Measurements from ENCODE around the gene C19orf47.

C19orf47 gene

DNA sequence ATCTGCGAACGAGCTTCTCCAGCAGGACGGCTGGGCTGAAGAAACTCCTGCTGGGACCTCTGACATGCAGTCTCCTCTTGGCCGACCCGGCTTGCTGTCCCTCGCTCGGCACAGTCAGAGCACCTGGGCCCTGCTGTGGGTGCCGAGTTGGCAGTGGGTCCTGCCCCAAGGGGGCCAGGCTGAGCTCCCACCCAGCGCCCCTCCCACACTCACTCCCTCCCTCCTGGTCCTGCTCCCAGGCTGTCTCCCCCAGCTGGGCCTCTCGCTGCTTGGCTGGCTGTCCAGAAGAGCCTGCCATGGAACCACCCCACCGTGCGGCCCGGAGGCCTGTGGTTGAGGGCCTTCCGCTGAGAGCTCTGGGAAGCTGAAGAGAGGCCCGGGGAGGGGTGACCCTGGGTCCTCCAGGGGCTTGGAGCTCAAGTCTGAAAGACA is 69.1 kb downstream of the C19orf47 start:
- Mint-ChIP-seq H3K36me3 (ENCODE audit: low read depth) (peaks cover 5% of the 10 kb centered on the region), H3K4me3 (no peak overlapping the region), H3K27me3 (no peaks in the 10 kb centered on the region), H3K27ac (no peak overlapping the region), H3K9me3 (no peaks in the 10 kb centered on the region), H3K4me1 (ENCODE audit: low read depth) (peaks cover 85% of the 10 kb centered on the region)

DNA sequence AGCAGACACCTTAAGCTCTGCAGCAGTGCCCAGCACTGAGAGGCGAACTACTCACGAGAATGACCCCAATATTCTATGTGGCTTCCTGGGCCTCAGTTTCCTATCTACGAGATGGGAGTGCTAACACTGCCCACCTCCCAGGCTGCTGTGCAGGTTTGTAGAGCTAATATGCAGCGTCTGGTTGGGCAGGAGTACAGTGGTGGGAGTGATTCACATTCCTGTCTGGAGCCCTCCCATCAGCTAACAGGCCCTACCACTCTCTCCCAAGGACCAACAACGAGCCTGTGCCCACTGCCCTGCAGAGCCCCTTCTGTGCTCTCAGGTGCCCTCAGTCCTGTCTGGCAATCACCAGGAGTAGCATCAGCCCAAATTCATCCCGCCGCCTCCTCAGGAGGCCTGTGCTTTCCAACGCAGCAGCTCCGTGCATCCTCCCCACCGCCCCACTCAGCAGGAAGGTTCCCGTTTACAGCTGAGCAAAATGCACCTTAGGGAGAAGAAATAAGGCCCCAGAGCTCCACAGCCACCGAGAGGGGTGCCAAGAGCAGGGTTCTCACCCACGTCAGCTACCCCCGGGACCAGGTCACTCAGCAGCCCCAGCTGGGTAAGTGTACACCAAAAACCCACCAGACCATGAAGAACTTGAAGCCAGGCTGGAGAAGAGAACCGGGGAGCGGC is 69.7 kb downstream of the C19orf47 start:
- Mint-ChIP-seq H3K4me1 (ENCODE audit: low read depth) (peaks cover 86% of the 10 kb centered on the region), H3K9me3 (no peaks in the 10 kb centered on the region), H3K27ac (no peak overlapping the region), H3K4me3 (no peak overlapping the region), H3K36me3 (ENCODE audit: low read depth) (peaks cover 5% of the 10 kb centered on the region), H3K27me3 (no peaks in the 10 kb centered on the region)

DNA sequence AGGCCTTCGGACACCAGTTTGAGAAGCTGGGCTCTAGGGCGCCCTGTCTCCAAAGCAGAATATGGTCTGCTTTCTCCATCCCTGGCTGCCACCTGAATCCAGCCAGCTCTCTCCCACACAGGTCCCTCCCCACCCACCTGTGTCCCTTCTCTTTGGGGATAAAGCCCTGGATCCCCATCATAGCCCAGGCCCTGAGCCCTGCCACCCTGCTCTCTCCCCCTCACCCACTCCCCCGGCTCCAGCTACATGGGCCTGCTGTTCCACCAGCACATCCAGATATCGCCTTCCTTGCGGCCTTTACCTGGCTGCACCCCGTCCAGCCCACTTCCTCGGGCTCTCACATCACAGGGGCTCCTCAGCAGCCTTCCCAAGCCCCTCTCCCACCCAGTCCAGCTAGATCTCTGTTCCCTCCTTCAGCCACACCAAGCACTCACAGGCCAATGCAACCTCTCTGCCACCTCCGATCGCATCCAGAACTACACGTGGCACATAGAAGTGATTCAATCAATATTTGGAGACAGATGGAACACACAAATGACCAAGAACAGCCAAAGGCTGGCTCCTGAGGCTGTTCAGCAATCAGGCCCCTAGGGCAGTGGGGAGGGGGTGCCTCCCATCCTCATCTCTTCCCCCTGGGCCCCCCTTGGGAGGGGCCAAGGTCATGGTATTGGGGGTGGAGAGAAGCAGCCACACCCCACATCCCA is 70.7 kb downstream of the C19orf47 start:
- peak overlapping the region; percentile 50 for H3K27ac Mint-ChIP-seq
- no peaks in the 10 kb centered on the region for H3K27me3 Mint-ChIP-seq
- no peaks in the 10 kb centered on the region for H3K9me3 Mint-ChIP-seq
- peaks cover 2% of the 10 kb centered on the region for H3K36me3 Mint-ChIP-seq (ENCODE audit: low read depth)
- H3K4me1 Mint-ChIP-seq (ENCODE audit: low read depth): peaks cover 82% of the 10 kb centered on the region
- H3K4me3 Mint-ChIP-seq: no peak overlapping the region

DNA sequence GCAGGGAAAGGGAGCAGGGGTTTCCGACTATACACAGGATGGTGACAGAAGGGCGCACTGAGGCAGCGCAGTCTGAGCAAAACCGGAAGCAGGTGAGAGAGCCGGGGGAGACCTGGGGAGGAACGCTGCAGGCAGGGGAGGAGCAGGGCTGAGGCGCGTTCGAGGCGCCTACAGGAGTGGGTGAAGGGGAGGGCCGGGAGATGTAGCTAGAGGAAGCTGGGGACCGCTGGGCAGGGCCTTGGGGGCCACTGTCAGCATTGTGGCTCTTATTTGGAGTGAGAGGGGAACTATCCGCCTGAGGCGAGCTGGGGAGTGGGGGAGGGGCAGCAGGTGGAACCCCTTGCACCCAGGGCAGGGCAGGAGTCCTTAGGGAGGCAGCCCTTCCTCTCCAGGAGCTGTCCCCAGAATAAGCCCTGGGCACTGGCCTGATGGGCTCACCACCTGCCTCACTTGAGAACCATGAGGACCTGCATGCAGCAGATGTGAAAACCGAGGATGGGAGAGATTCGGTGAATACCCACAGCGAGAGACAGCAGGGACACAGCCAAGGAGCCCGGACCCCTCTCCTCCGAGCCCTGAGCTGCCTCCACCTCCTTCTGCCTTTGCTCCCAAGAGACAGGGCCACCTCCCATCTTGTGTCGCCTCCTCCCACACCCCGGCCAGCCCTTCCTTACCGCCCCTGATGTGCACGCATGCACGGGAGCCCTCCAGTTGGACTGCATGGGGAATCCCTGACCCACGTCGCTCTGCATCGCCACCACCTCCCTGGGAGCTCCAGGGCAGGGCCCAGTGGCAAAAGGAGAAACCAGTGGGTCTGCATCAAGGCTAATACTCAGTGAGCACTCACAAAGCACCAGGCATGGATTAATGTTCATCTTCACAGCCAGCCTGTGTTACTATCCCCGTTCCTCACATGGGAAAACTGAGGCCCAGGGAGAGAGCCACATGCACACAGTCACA is 73.3 kb downstream of the C19orf47 start:
- H3K36me3 Mint-ChIP-seq (ENCODE audit: low read depth): peaks cover 5% of the 10 kb centered on the region
- H3K27me3 Mint-ChIP-seq: no peaks in the 10 kb centered on the region
- peak overlapping the region; percentile 82 for H3K27ac Mint-ChIP-seq
- peak overlapping the region; percentile 51 for H3K4me3 Mint-ChIP-seq
- H3K9me3 Mint-ChIP-seq: no peaks in the 10 kb centered on the region
- peaks cover 68% of the 10 kb centered on the region for H3K4me1 Mint-ChIP-seq (ENCODE audit: low read depth)

DNA sequence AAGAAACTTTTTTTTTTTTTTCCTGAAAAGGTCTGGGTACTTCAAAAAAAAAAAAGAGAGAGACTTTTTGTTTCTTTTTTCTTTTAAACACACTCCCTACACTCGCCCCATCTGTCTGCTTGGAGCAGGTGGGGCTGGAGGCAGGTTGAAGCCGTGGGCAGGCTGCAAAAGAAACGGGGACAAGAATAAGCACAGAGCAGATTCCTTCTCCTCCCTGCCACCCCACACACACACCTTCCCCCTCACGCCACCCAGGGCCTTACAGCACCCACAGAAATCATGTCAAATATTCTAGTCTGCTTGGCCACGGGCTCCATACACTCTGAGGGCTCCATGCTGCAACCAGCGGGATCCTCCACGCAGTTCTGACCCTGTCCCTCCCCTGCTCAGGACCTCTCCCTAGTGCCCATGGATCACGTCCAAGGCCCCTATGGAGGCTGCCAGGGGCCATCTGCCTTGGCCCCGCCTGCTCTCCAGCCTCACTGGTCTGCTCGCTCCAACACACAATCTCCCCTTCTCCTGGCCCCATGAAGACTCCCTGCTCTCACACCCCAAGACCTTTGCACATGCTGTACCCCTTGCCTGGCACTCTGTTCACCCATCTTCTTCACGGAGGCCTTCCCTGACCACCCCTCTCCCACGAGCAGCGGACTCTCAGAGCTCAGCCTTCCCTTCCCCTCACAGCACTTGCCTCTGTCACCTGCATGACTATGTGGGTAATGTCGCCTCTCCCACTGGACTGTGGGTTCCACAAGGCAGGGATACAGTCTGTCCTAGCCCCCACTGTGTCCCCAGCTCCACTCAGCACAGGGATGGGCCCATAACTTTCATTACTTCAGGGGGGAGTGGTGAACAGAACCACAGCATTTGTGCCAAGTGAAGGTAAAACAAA is 74.5 kb downstream of the C19orf47 start:
- Mint-ChIP-seq H3K9me3 (no peaks in the 10 kb centered on the region), H3K27me3 (no peaks in the 10 kb centered on the region), H3K36me3 (ENCODE audit: low read depth) (peaks cover 5% of the 10 kb centered on the region), H3K27ac (peak overlapping the region; percentile 82), H3K4me1 (ENCODE audit: low read depth) (peaks cover 72% of the 10 kb centered on the region), H3K4me3 (no peak overlapping the region)

DNA sequence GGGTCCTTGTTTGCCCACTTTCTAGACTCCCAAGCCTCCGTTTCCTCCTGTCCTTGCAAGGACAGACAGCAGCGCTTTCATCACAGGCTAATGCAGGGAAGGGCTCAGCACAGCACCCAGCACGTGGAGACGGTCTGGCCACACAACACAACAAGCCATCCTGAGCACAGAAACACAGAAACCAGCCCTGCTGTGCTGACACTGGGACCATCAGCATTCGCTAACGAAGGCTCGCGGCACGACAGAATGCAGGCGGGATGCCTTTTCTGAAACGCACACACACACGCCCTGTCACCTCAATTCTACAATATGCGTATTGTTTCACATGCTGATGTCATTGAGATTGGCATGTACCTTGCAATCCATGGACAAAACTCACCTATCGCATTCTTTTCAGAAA is 75.9 kb downstream of the C19orf47 start:
- H3K27me3 Mint-ChIP-seq: no peaks in the 10 kb centered on the region
- H3K9me3 Mint-ChIP-seq: no peaks in the 10 kb centered on the region
- peaks cover 64% of the 10 kb centered on the region for H3K4me1 Mint-ChIP-seq (ENCODE audit: low read depth)
- no peak overlapping the region for H3K4me3 Mint-ChIP-seq
- H3K27ac Mint-ChIP-seq: no peak overlapping the region
- H3K36me3 Mint-ChIP-seq (ENCODE audit: low read depth): peaks cover 11% of the 10 kb centered on the region

DNA sequence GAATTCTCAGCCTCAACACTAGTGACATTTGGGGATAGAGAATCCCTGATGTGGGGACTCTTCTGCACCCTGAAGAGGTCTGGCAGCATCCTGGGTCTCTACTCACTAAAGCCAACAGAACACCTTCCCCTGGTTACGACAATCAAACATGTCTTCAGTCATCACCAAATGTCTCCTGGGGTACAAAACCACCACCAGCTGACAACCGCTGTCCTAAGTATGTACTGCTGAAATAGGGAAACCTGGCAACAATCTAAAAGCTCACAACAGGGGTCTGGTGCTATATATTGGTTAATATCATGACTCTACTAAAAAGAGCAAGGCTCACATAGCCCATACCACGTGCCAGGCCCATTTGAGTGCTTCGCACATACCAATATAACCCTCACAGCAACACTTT is 76.5 kb downstream of the C19orf47 start:
- Mint-ChIP-seq H3K36me3 (ENCODE audit: low read depth) (peaks cover 12% of the 10 kb centered on the region), H3K27me3 (no peaks in the 10 kb centered on the region), H3K4me1 (ENCODE audit: low read depth) (peaks cover 62% of the 10 kb centered on the region), H3K27ac (no peak overlapping the region), H3K4me3 (no peak overlapping the region), H3K9me3 (no peaks in the 10 kb centered on the region)

DNA sequence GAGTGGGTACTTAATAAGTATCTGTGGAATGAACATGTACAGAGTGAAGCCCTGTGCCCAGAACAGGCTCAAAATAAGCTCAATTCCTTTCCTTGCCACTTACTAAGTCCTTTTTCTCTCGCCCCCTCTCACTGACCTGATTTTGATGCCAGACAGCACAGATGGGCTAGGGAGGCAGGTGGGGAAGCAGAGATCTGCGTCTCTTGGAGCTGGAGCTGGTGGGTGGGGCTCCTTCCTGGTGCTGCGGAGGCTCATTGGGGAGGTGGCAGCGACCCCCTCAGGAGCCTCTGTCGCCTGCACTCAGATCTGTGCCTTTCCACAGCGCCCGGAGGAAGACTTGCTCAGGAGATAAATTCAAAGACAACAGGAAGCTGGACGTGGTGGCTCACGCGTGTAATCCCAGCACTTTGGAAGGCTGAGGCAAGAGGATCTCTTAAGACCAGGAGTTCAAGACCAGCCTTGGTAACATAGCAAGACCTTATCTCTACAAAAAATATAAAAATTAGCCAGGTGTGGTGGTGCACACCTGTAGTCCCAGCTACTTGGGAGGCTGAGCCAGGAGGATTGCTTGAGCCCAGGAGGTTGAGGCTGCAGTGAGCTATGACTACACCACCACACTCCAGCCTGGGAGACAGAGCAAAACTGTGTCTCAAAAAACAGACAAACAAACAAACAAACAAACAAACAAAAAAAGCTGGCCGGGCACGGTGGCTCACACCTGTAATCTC is 77.7 kb downstream of the C19orf47 start:
- H3K27ac Mint-ChIP-seq: no peak overlapping the region
- H3K36me3 Mint-ChIP-seq (ENCODE audit: low read depth): peaks cover 12% of the 10 kb centered on the region
- H3K4me1 Mint-ChIP-seq (ENCODE audit: low read depth): peaks cover 54% of the 10 kb centered on the region
- H3K4me3 Mint-ChIP-seq: no peak overlapping the region
- H3K9me3 Mint-ChIP-seq: no peaks in the 10 kb centered on the region
- H3K27me3 Mint-ChIP-seq: no peaks in the 10 kb centered on the region
